CD8-positive, alpha-beta memory T cell (primary cell): ENCODE measurements around the gene DPH5. TPM values are rescaled to one million over a fixed set of nuclear protein-coding genes. Genes with fewer than 3 reads are reported as not detected.
"Not testable (repeated sequence)": the region's sequence is repeated elsewhere in the genome, so short reads cannot be mapped to it uniquely, and the experiment has no call there.

Experiments used
- CTCF ChIA-PET: fragments of 350-600 bp; sonication (Branson Sonifier 250); formaldehyde crosslinking; loops from one replicate; lab custom pipeline; 2021; ENCODE audit warnings: antibody characterized with exemption; lab: Charles Lee
- POLR2A ChIA-PET: fragments of 350-600 bp; sonication (Branson Sonifier 250); formaldehyde crosslinking; loops from one replicate; lab custom pipeline; 2021; ENCODE audit warnings: antibody characterized with exemption; lab: Charles Lee
- DNase-seq, 5 donors: peaks; one replicate each; pipeline versions ENCODE4 v3.0.0 to v3.0.0-alpha.2; 2020 to 2022; ENCODE audit warnings: mixed read lengths in 1 of 5
- H3K27ac ChIP-seq: one replicate; pipeline ENCODE4 v1.7.0; 2013; ENCODE audit warnings: low read depth, mild to moderate bottlenecking, low read length, moderate library complexity
- H3K27me3 ChIP-seq: 2 replicates; pipeline ENCODE4 v1.7.0; 2013; ENCODE audit warnings: low read length, mild to moderate bottlenecking; ENCODE audit not compliant: insufficient read depth, poor library complexity, severe bottlenecking
- H3K36me3 ChIP-seq: 2 replicates; pipeline ENCODE4 v1.7.0; 2013; ENCODE audit warnings: mild to moderate bottlenecking, low read length, moderate library complexity; ENCODE audit not compliant: insufficient read depth
- H3K4me1 ChIP-seq: 2 replicates; pipeline ENCODE4 v1.7.0; 2013; ENCODE audit warnings: mild to moderate bottlenecking, low read length, moderate library complexity; ENCODE audit not compliant: insufficient read depth
- H3K4me3 ChIP-seq: 2 replicates; pipeline ENCODE4 v1.7.0; 2013; ENCODE audit warnings: mild to moderate bottlenecking, low read length
- H3K9me3 ChIP-seq: 2 replicates; pipeline ENCODE4 v1.7.0; 2013; ENCODE audit warnings: mild to moderate bottlenecking, low read length
- H3K27ac Mint-ChIP-seq, 8 donors: one replicate each; pipeline ENCODE4 v1.8.0; 2020 to 2021; ENCODE audit warnings: mixed read lengths in 8 of 8, mild to moderate bottlenecking in 6 of 8, inconsistent platforms in 3 of 8, moderate library complexity in 3 of 8
- H3K27me3 Mint-ChIP-seq, 2 donors: one replicate each; pipeline ENCODE4 v1.8.0; 2020 to 2021; ENCODE audit warnings: mixed read lengths in 2 of 2, mild to moderate bottlenecking in 1 of 2, moderate library complexity in 1 of 2
- H3K36me3 Mint-ChIP-seq, 3 donors: one replicate each; pipeline ENCODE4 v1.8.0; 2020 to 2021; ENCODE audit warnings: mixed read lengths in 3 of 3, inconsistent platforms in 1 of 3, mild to moderate bottlenecking in 1 of 3
- H3K4me1 Mint-ChIP-seq, 3 donors: one replicate each; pipeline ENCODE4 v1.8.0; 2020 to 2021; ENCODE audit warnings: mixed read lengths in 3 of 3, inconsistent platforms in 1 of 3, mild to moderate bottlenecking in 1 of 3
- H3K4me3 Mint-ChIP-seq, 7 donors: one replicate each; pipeline ENCODE4 v1.8.0; 2020 to 2021; ENCODE audit warnings: mixed read lengths in 7 of 7, mild to moderate bottlenecking in 6 of 7, moderate library complexity in 4 of 7, inconsistent platforms in 2 of 7
- H3K9me3 Mint-ChIP-seq, 5 donors: one replicate each; pipeline ENCODE4 v1.8.0; 2020 to 2022; ENCODE audit warnings: mixed read lengths in 5 of 5, mild to moderate bottlenecking in 3 of 5, moderate library complexity in 2 of 5, inconsistent platforms in 1 of 5
- polyA plus RNA-seq: library from polyadenylated mRNA; unstranded; fragments of 300-500 nt; fragmentation: Illumina TruSeq; gene quantifications from one replicate; pipeline ENCODE4 v1.2.3, GENCODE V29; 2021
- total RNA-seq, 2 experiments: library from RNA; stranded (reverse); gene quantifications; one replicate each; pipeline ENCODE4 v1.2.3, GENCODE V29; 2021

The DPH5 gene
- total RNA-seq (10 to 100 TPM; 58.5 to 68.6 TPM), polyA plus RNA-seq (38.6 TPM)

GRCh38 chr1:101025657-101026429 is at the start of gene DPH5:
Gene DPH5, minus strand, starts transcription at chr1:101025784. Its CDS starts 341 bp downstream, at chr1:101025443.
- peak; percentile 80 to 90 (median 84) for DNase-seq
- no peaks in the 10 kb centered on the region for H3K9me3 ChIP-seq
- H3K4me3 ChIP-seq = peak within 1 kb of the TSS; percentile 94
- H3K27ac ChIP-seq = peak within 1 kb of the TSS; percentile 78
- CTCF ChIA-PET = interaction anchor here (1.1 to 1.4 kb wide), 2 partner anchors 99 to 213 kb away, joined by 3 read pairs; no protein-coding TSS in a partner anchor
- POLR2A ChIA-PET = interaction anchor here (0.6 to 1.2 kb wide), 3 partner anchors 98 to 213 kb away, joined by 3 to 5 read pairs (median 4); no protein-coding TSS in a partner anchor
- H3K4me1 Mint-ChIP-seq = peaks cover 71 to 92% (median 87%) of the 10 kb centered on the region in 3 donors
- no peaks in the 10 kb centered on the region for H3K27me3 Mint-ChIP-seq
- H3K9me3 Mint-ChIP-seq = no peaks in the 10 kb centered on the region
- H3K27ac Mint-ChIP-seq = peak within 1 kb of the TSS; percentile 92 to 99 (median 98)
- H3K36me3 ChIP-seq = no peaks in the 10 kb centered on the region
- no peaks in the 10 kb centered on the region for H3K27me3 ChIP-seq
- peaks cover 5 to 55% (median 10%) of the 10 kb centered on the region in 3 donors for H3K36me3 Mint-ChIP-seq
- H3K4me3 Mint-ChIP-seq = peak within 1 kb of the TSS; percentile 90 to 99 (median 94)
- H3K4me1 ChIP-seq = peaks cover 57% of the 10 kb centered on the region

GRCh38 chr1:101073836-101074235 is 48.3 kb upstream of the DPH5 start:
- Mint-ChIP-seq H3K36me3 (peaks cover 16 to 28% (median 23%) of the 10 kb centered on the region in 3 donors), H3K27ac (no peak overlapping the region), H3K4me1 (peaks cover 8 to 30% (median 26%) of the 10 kb centered on the region in 3 donors), H3K4me3 (no peak overlapping the region), H3K27me3 (no peaks in the 10 kb centered on the region), H3K9me3 (no peaks in the 10 kb centered on the region)
- no peaks in the 10 kb centered on the region for H3K36me3 ChIP-seq
- peaks cover 7% of the 10 kb centered on the region for H3K4me1 ChIP-seq
- ChIA-PET CTCF (no interaction called here), POLR2A (no interaction called here)
- no peak for DNase-seq
- no peaks in the 10 kb centered on the region for H3K9me3 ChIP-seq
- H3K4me3 ChIP-seq = no peak overlapping the region
- H3K27me3 ChIP-seq = no peaks in the 10 kb centered on the region
- H3K27ac ChIP-seq = no peak overlapping the region

- H3K4me1 Mint-ChIP-seq = peaks cover 21 to 49% (median 48%) of the 10 kb centered on the region in 3 donors
- Histone ChIP-seq H3K4me1 (peaks cover 14% of the 10 kb centered on the region), H3K36me3 (no peaks in the 10 kb centered on the region), H3K4me3 (no peak overlapping the region), H3K27me3 (no peaks in the 10 kb centered on the region), H3K27ac (peak overlapping the region; percentile 7), H3K9me3 (no peaks in the 10 kb centered on the region)
- no peaks in the 10 kb centered on the region for H3K9me3 Mint-ChIP-seq
- H3K27me3 Mint-ChIP-seq = no peaks in the 10 kb centered on the region
- H3K4me3 Mint-ChIP-seq = no peak overlapping the region
- peaks cover 8 to 16% (median 13%) of the 10 kb centered on the region in 3 donors for H3K36me3 Mint-ChIP-seq
- no peak for DNase-seq
- peak overlapping the region in 2 of 8 donors; percentile 6 to 20 for H3K27ac Mint-ChIP-seq
- POLR2A ChIA-PET = no interaction called here
- CTCF ChIA-PET = no interaction called here
Measured at GRCh38 chr1:101071470-101071891, 45.9 kb upstream of the DPH5 start.

- H3K27me3 ChIP-seq = no peaks in the 10 kb centered on the region
- Mint-ChIP-seq H3K4me3 (no peak overlapping the region), H3K9me3 (no peaks in the 10 kb centered on the region), H3K4me1 (peaks cover 37 to 69% (median 68%) of the 10 kb centered on the region in 3 donors), H3K27ac (no peak overlapping the region), H3K36me3 (peaks cover 2 to 7% (median 7%) of the 10 kb centered on the region in 3 donors), H3K27me3 (no peaks in the 10 kb centered on the region)
- no peaks in the 10 kb centered on the region for H3K36me3 ChIP-seq
- H3K27ac ChIP-seq = no peak overlapping the region
- ChIA-PET CTCF (no interaction called here), POLR2A (no interaction called here)
- H3K4me3 ChIP-seq = no peak overlapping the region
- DNase-seq = no peak
- peaks cover 23% of the 10 kb centered on the region for H3K4me1 ChIP-seq
- H3K9me3 ChIP-seq = no peaks in the 10 kb centered on the region
Measured at GRCh38 chr1:101069158-101069557, 43.6 kb upstream of the DPH5 start.

GRCh38 chr1:101066937-101067335 is 41.4 kb upstream of the DPH5 start:
- Mint-ChIP-seq H3K27ac (peak overlapping the region; percentile 32 to 97 (median 68)), H3K4me1 (peaks cover 43 to 75% (median 71%) of the 10 kb centered on the region in 3 donors), H3K4me3 (peak overlapping the region in 2 of 7 donors; percentile 4 to 11)
- H3K9me3 ChIP-seq, H3K36me3 Mint-ChIP-seq, POLR2A ChIA-PET, H3K27me3 Mint-ChIP-seq, H3K9me3 Mint-ChIP-seq, H3K4me3 ChIP-seq, DNase-seq, H3K27ac ChIP-seq, H3K36me3 ChIP-seq, H3K27me3 ChIP-seq: not testable (repeated sequence)
- peaks cover 23% of the 10 kb centered on the region for H3K4me1 ChIP-seq
- CTCF ChIA-PET = interaction anchor here (0.8 kb wide), 1 partner anchor 169 kb away, joined by 3 read pairs; no protein-coding TSS in a partner anchor

- no peaks in the 10 kb centered on the region for H3K27me3 ChIP-seq
- POLR2A ChIA-PET = no interaction called here
- Mint-ChIP-seq H3K27me3 (no peaks in the 10 kb centered on the region), H3K4me1 (peaks cover 45 to 75% (median 66%) of the 10 kb centered on the region in 3 donors), H3K4me3 (peak overlapping the region in 4 of 7 donors; percentile 0 to 35 (median 6)), H3K36me3 (peaks cover 0 to 5% (median 5%) of the 10 kb centered on the region in 3 donors), H3K27ac (peak overlapping the region; percentile 43 to 97 (median 84)), H3K9me3 (no peaks in the 10 kb centered on the region)
- H3K4me3 ChIP-seq = no peak overlapping the region
- H3K36me3 ChIP-seq = no peaks in the 10 kb centered on the region
- H3K27ac ChIP-seq = no peak overlapping the region
- DNase-seq = no peak
- H3K4me1 ChIP-seq = peaks cover 23% of the 10 kb centered on the region
- CTCF ChIA-PET = interaction anchor here (0.8 kb wide), 1 partner anchor 170 kb away, joined by 3 read pairs; no protein-coding TSS in a partner anchor
- no peaks in the 10 kb centered on the region for H3K9me3 ChIP-seq
Measured at GRCh38 chr1:101066260-101066936, 40.8 kb upstream of the DPH5 start.

GRCh38 chr1:101065575-101065974 is 40.0 kb upstream of the DPH5 start:
- ChIA-PET CTCF (no interaction called here), POLR2A (no interaction called here)
- peaks cover 0 to 7% (median 2%) of the 10 kb centered on the region in 3 donors for H3K36me3 Mint-ChIP-seq
- peak overlapping the region; percentile 43 to 93 (median 74) for H3K27ac Mint-ChIP-seq
- no peaks in the 10 kb centered on the region for H3K36me3 ChIP-seq
- H3K4me1 ChIP-seq = peaks cover 22% of the 10 kb centered on the region
- peak overlapping the region in 5 of 7 donors; percentile 38 to 64 (median 46) for H3K4me3 Mint-ChIP-seq
- peak in 1 of 5 donors; percentile 16 for DNase-seq
- H3K27me3 Mint-ChIP-seq = no peaks in the 10 kb centered on the region
- H3K4me3 ChIP-seq = no peak overlapping the region
- H3K9me3 ChIP-seq = no peaks in the 10 kb centered on the region
- H3K4me1 Mint-ChIP-seq = peaks cover 43 to 74% (median 63%) of the 10 kb centered on the region in 3 donors
- H3K27me3 ChIP-seq = no peaks in the 10 kb centered on the region
- no peaks in the 10 kb centered on the region for H3K9me3 Mint-ChIP-seq
- no peak overlapping the region for H3K27ac ChIP-seq
